ENCODE results near the gene MAP6.

Gene MAP6

GRCh38 chr11:75600356-75600755 is 68.5 kb downstream of the MAP6 start:
- TF ChIP-seq, protein P1, sequence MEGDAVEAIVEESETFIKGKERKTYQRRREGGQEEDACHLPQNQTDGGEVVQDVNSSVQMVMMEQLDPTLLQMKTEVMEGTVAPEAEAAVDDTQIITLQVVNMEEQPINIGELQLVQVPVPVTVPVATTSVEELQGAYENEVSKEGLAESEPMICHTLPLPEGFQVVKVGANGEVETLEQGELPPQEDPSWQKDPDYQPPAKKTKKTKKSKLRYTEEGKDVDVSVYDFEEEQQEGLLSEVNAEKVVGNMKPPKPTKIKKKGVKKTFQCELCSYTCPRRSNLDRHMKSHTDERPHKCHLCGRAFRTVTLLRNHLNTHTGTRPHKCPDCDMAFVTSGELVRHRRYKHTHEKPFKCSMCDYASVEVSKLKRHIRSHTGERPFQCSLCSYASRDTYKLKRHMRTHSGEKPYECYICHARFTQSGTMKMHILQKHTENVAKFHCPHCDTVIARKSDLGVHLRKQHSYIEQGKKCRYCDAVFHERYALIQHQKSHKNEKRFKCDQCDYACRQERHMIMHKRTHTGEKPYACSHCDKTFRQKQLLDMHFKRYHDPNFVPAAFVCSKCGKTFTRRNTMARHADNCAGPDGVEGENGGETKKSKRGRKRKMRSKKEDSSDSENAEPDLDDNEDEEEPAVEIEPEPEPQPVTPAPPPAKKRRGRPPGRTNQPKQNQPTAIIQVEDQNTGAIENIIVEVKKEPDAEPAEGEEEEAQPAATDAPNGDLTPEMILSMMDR (IDR thresholded peaks at IDR 0.05; ENCODE audit: low read depth, low read length), result no peak
- H3K4me3 ChIP-seq (ENCODE audit: low read depth, low read length), result no peak overlapping the region

- TF ChIP-seq, protein P1 (IDR thresholded peaks at IDR 0.05; ENCODE audit: low read depth, low read length), result no peak
- H3K4me3 ChIP-seq (ENCODE audit: low read depth, low read length), result no peak overlapping the region
Observed at GRCh38 chr11:75598900-75599299, 69.9 kb downstream of the MAP6 start.

GRCh38 chr11:75598264-75598663 is 70.6 kb downstream of the MAP6 start:
- TF ChIP-seq, protein P1 (IDR thresholded peaks at IDR 0.05; ENCODE audit: low read depth, low read length), result no peak
- H3K4me3 ChIP-seq (ENCODE audit: low read depth, low read length), result no peak overlapping the region

DNA sequence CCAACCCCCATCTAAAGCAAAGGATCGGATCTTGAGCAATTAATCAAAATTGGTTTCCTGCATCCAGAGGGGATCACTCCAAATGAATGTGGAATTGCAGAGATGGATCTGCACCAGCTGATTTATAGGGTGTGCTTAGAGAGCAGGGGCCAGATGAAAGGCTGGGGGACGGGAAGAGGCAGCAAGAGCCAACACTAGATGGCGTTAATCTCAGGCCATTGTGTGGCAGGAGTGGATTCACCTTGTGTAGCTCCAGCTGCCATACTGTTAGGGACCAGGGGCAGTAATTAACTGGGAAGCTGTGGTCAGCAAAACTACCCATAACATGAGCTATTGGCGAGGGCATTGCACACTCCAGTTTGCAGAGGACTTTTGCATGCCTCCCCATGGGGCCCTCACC is 71.2 kb downstream of the MAP6 start:
- TF ChIP-seq, protein P1 (IDR thresholded peaks at IDR 0.05; ENCODE audit: low read depth, low read length), result peak; percentile 54
- H3K4me3 ChIP-seq (ENCODE audit: low read depth, low read length), result no peak overlapping the region

- TF ChIP-seq, protein P1 (IDR thresholded peaks at IDR 0.05; ENCODE audit: low read depth, low read length), result no peak
- no peak overlapping the region for H3K4me3 ChIP-seq (ENCODE audit: low read depth, low read length)
Observed at GRCh38 chr11:75596914-75597313, 71.9 kb downstream of the MAP6 start.

- TF ChIP-seq, protein P1 (IDR thresholded peaks at IDR 0.05; ENCODE audit: low read depth, low read length), result no peak
- no peak overlapping the region for H3K4me3 ChIP-seq (ENCODE audit: low read depth, low read length)
Observed at GRCh38 chr11:75595429-75595828, 73.4 kb downstream of the MAP6 start.

- TF ChIP-seq, protein P1 (IDR thresholded peaks at IDR 0.05; ENCODE audit: low read depth, low read length), result no peak
- H3K4me3 ChIP-seq (ENCODE audit: low read depth, low read length), result no peak overlapping the region
Observed at GRCh38 chr11:75594211-75594610, 74.6 kb downstream of the MAP6 start.
